Fibroblast of villous mesenchyme (primary cell): Measurements from ENCODE around the gene OR2F1. TPM values are rescaled to one million over a fixed set of nuclear protein-coding genes. Genes with fewer than 3 reads are reported as not detected.

Source experiments
- DNase-seq: peaks from one replicate; pipeline ENCODE4 v3.0.0-alpha.2; 2010; ENCODE audit warnings: low read depth
- H3K4me3 ChIP-seq: 2 replicates; pipeline ENCODE4 v1.5.1; 2011; ENCODE audit warnings: low read depth, mild to moderate bottlenecking, low read length
- total RNA-seq: library from RNA; depleted of rRNA; stranded (reverse); fragments of >200 nt; gene quantifications from 2 replicates; pipeline ENCODE4 v1.2.3, GENCODE V29; 2012
- TF ChIP-seq, protein P1 (sequence below): IDR thresholded peaks from 2 replicates; pipeline ENCODE4 v1.5.1; 2012; ENCODE audit warnings: low read depth, mild to moderate bottlenecking, low read length; ENCODE audit not compliant: insufficient read depth

The OR2F1 gene
- total RNA-seq, 1 donor = not detected

GRCh38 chr7:144011458-144012230 lies 57.0 kb downstream of the OR2F1 start:
- peak; percentile 59 for DNase-seq
- H3K4me3 ChIP-seq = no peak overlapping the region
- TF ChIP-seq, protein P1, sequence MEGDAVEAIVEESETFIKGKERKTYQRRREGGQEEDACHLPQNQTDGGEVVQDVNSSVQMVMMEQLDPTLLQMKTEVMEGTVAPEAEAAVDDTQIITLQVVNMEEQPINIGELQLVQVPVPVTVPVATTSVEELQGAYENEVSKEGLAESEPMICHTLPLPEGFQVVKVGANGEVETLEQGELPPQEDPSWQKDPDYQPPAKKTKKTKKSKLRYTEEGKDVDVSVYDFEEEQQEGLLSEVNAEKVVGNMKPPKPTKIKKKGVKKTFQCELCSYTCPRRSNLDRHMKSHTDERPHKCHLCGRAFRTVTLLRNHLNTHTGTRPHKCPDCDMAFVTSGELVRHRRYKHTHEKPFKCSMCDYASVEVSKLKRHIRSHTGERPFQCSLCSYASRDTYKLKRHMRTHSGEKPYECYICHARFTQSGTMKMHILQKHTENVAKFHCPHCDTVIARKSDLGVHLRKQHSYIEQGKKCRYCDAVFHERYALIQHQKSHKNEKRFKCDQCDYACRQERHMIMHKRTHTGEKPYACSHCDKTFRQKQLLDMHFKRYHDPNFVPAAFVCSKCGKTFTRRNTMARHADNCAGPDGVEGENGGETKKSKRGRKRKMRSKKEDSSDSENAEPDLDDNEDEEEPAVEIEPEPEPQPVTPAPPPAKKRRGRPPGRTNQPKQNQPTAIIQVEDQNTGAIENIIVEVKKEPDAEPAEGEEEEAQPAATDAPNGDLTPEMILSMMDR = peak; percentile 46

Other genes with a start within 250 kb of the OR2F1 start
- gene CTAGE6, start 197.1 kb upstream of the OR2F1 start, total RNA-seq = 0.32 and 0.43 TPM in 2 replicates
- 66.7 and 95.4 TPM in 2 replicates for gene TCAF1, start 52.7 kb upstream of the OR2F1 start, total RNA-seq
- not detected in 2 replicates for gene OR2F2, start 19.6 kb upstream of the OR2F1 start, total RNA-seq
- gene OR6B1, start 45.5 kb downstream of the OR2F1 start, total RNA-seq = under 0.01 TPM in 1 of 2 replicates, not detected in the other
- not detected in 2 replicates for gene OR2A5, start 94.1 kb downstream of the OR2F1 start, total RNA-seq
- not detected in 2 replicates for gene OR2A25, start 115.0 kb downstream of the OR2F1 start, total RNA-seq
- gene OR2A12, start 131.4 kb downstream of the OR2F1 start, total RNA-seq = not detected in 2 replicates
- gene OR2A2, start 154.7 kb downstream of the OR2F1 start, total RNA-seq = not detected in 2 replicates
- not detected in 2 replicates for gene OR2A14, start 168.3 kb downstream of the OR2F1 start, total RNA-seq
- 0.32 and 0.43 TPM in 2 replicates for gene CTAGE4, start 228.6 kb downstream of the OR2F1 start, total RNA-seq
- 0.97 and 3.0 TPM in 2 replicates for gene ARHGEF35, start 241.0 kb downstream of the OR2F1 start, total RNA-seq